ENCODE measurements around the gene HDLBP.
"Not testable (repeated sequence)": the region's sequence is repeated elsewhere in the genome, so short reads cannot be mapped to it uniquely, and the experiment has no call there.

Gene HDLBP

GRCh38 chr2:241304039-241304670 is 11.3 kb downstream of the HDLBP start:
- no peak for DNase-seq

- DNase-seq, result no peak
These were observed 12.5 kb downstream of the HDLBP start for GRCh38 chr2:241302759-241303651.

GRCh38 chr2:241302083-241302482 is 13.4 kb downstream of the HDLBP start:
- no peak for DNase-seq

GRCh38 chr2:241300000-241300399 is 15.5 kb downstream of the HDLBP start:
- DNase-seq, result peak; percentile 55 to 66

GRCh38 chr2:241298673-241299072 is 16.8 kb downstream of the HDLBP start:
- peak; percentile 26 to 61 for DNase-seq

- DNase-seq, result no peak
These were observed 18.7 kb downstream of the HDLBP start for GRCh38 chr2:241296767-241297166.

GRCh38 chr2:241295326-241296095 is 20.0 kb downstream of the HDLBP start:
- DNase-seq, result no peak

- not testable (repeated sequence) for DNase-seq
These were observed 22.1 kb downstream of the HDLBP start for GRCh38 chr2:241293378-241293797.

GRCh38 chr2:241291977-241292376 is 23.5 kb downstream of the HDLBP start:
- no peak for DNase-seq

GRCh38 chr2:241291153-241291552 is 24.3 kb downstream of the HDLBP start:
- DNase-seq, result no peak

- no peak for DNase-seq
These were observed 25.9 kb downstream of the HDLBP start for GRCh38 chr2:241289597-241289996.

GRCh38 chr2:241289053-241289452 is 26.4 kb downstream of the HDLBP start:
- DNase-seq, result no peak

GRCh38 chr2:241288324-241288888 is 27.1 kb downstream of the HDLBP start:
- no peak for DNase-seq

- DNase-seq, result no peak
These were observed 29.0 kb downstream of the HDLBP start for GRCh38 chr2:241286348-241287090.

- DNase-seq, result no peak
These were observed 29.9 kb downstream of the HDLBP start for GRCh38 chr2:241285596-241285995.

GRCh38 chr2:241282555-241282954 is 32.9 kb downstream of the HDLBP start:
- no peak for DNase-seq

GRCh38 chr2:241280291-241280690 is 35.2 kb downstream of the HDLBP start:
- DNase-seq, result no peak

- DNase-seq, result no peak
These were observed 35.6 kb downstream of the HDLBP start for GRCh38 chr2:241279828-241280227.

- no peak for DNase-seq
These were observed 36.1 kb downstream of the HDLBP start for GRCh38 chr2:241279413-241279812.

- not testable (repeated sequence) for DNase-seq
These were observed 37.2 kb downstream of the HDLBP start for GRCh38 chr2:241278306-241278705.

GRCh38 chr2:241275910-241276309 is 39.6 kb downstream of the HDLBP start:
- no peak for DNase-seq

- DNase-seq, result no peak
These were observed 40.0 kb downstream of the HDLBP start for GRCh38 chr2:241275504-241275903.

Data from CD4-positive, alpha-beta T cell treated with Interleukin-4 for 1 hour (primary cell).